Measurements from ENCODE around the gene C10orf95.
"Not testable (repeated sequence)": the region's sequence is repeated elsewhere in the genome, so short reads cannot be mapped to it uniquely, and the experiment has no call there.

Gene C10orf95

DNA sequence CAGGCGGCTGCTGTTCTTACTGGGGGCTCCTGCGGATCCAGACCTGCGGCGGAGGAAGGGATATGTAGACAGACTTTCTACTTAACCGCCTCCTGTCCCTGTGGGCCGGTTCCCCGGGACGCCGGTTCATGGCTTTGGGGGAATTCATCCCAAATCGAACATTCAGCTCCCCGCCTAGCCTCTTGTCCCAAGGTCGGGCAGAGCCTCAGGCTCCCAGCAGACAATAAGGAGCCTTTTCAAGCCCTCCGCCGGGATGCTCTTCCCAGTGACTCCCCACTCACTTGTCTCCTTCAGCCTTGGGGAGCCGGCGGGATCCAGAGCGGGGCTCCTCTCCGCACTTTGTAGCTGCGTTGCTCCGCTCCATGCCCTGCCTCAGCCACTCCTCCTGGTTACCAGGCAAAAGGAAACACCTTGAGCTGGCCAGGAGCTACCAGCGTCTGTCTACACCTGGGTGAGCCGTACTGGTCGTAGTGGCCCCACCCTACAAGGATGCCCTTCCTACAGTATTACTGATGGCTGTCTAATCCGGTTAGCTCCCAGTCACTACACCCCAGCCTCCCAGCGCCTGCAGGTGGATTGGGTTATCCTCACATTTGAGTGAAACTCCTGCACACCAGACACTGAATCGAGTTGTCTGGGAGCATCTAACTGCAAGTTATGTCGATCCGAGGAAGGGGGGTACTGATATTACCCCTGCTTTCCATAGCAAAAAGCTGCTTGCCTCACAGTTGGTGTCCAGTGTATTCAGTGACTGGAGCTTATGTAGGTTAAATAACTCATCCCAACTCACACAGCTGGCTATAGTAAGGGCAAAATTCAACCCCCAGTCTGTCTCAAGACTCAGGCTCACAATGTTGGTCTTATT lies at the start of gene C10orf95:
Gene C10orf95, minus strand, starts transcription at position 439 of the 865 bp plus-strand sequence. CDS start 450 bp downstream, outside the sequence.
- peak within 1 kb of the TSS; percentile 70 for H3K4me3 ChIP-seq (ENCODE audit: low read depth, low read length)
- TF ChIP-seq, protein P1, sequence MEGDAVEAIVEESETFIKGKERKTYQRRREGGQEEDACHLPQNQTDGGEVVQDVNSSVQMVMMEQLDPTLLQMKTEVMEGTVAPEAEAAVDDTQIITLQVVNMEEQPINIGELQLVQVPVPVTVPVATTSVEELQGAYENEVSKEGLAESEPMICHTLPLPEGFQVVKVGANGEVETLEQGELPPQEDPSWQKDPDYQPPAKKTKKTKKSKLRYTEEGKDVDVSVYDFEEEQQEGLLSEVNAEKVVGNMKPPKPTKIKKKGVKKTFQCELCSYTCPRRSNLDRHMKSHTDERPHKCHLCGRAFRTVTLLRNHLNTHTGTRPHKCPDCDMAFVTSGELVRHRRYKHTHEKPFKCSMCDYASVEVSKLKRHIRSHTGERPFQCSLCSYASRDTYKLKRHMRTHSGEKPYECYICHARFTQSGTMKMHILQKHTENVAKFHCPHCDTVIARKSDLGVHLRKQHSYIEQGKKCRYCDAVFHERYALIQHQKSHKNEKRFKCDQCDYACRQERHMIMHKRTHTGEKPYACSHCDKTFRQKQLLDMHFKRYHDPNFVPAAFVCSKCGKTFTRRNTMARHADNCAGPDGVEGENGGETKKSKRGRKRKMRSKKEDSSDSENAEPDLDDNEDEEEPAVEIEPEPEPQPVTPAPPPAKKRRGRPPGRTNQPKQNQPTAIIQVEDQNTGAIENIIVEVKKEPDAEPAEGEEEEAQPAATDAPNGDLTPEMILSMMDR (IDR thresholded peaks at IDR 0.05; ENCODE audit: low read depth, low read length, missing control alignments) = no peak
- DNase-seq = no peak
- in situ Hi-C loops (cut with HindIII; ENCODE audit: low pct_ligation_motif_present, low sequenced_read_pairs) = no loop called here
- no peak within 1 kb of the TSS for H3K27ac ChIP-seq
- H3K27me3 ChIP-seq (replicated peaks) = no peaks in the 10 kb centered on the region
- no peaks in the 10 kb centered on the region for H3K36me3 ChIP-seq (replicated peaks)

- H3K36me3 ChIP-seq (replicated peaks); H3K27me3 ChIP-seq (replicated peaks); H3K27ac ChIP-seq; H3K4me3 ChIP-seq (ENCODE audit: low read depth, low read length); DNase-seq; in situ Hi-C loops (cut with HindIII; ENCODE audit: low pct_ligation_motif_present, low sequenced_read_pairs): not testable (repeated sequence)
Observed at GRCh38 chr10:102500686-102501085, 49.3 kb upstream of the C10orf95 start.

GRCh38 chr10:102499356-102499755 lies 48.0 kb upstream of the C10orf95 start:
- TF ChIP-seq, protein P1 (IDR thresholded peaks at IDR 0.05; ENCODE audit: low read depth, low read length, missing control alignments) = no peak
- Histone ChIP-seq H3K27me3 (replicated peaks) (no peaks in the 10 kb centered on the region), H3K36me3 (replicated peaks) (no peaks in the 10 kb centered on the region), H3K4me3 (ENCODE audit: low read depth, low read length) (no peak overlapping the region), H3K27ac (no peak overlapping the region)
- no peak for DNase-seq
- in situ Hi-C loops (cut with HindIII; ENCODE audit: low pct_ligation_motif_present, low sequenced_read_pairs) = no loop called here

- Histone ChIP-seq H3K4me3 (ENCODE audit: low read depth, low read length) (no peak overlapping the region), H3K27me3 (replicated peaks) (no peaks in the 10 kb centered on the region), H3K36me3 (replicated peaks) (no peaks in the 10 kb centered on the region), H3K27ac (no peak overlapping the region)
- in situ Hi-C loops (cut with HindIII; ENCODE audit: low pct_ligation_motif_present, low sequenced_read_pairs) = no loop called here
- DNase-seq = no peak
- TF ChIP-seq, protein P1 (IDR thresholded peaks at IDR 0.05; ENCODE audit: low read depth, low read length, missing control alignments) = no peak
Observed at GRCh38 chr10:102497545-102497944, 46.2 kb upstream of the C10orf95 start.

DNA sequence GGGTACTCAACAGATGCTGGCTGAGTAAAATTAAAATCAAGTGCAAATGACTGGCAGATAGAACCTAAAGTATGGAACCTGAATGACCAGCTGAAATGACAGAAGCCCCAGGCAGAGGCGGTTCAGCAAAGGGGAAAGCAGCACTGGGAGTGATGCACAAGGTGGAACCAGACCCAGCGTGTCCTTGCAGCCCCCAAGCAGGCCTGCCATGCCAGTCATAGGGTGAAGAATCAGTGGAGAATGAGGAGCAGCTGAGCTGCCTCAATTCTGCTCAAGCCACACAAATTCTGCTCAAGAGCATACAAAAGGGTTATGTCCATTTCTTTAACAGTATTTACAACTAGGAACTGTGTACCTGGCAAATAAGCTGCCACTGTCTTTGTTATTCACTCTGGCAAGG lies 42.4 kb upstream of the C10orf95 start:
- TF ChIP-seq, protein P1 (IDR thresholded peaks at IDR 0.05; ENCODE audit: low read depth, low read length, missing control alignments) = no peak
- in situ Hi-C loops (cut with HindIII; ENCODE audit: low pct_ligation_motif_present, low sequenced_read_pairs) = no loop called here
- peaks cover 12% of the 10 kb centered on the region for H3K36me3 ChIP-seq (replicated peaks)

GRCh38 chr10:102492983-102493382 lies 41.6 kb upstream of the C10orf95 start:
- Histone ChIP-seq H3K4me3 (ENCODE audit: low read depth, low read length) (no peak overlapping the region), H3K27me3 (replicated peaks) (no peaks in the 10 kb centered on the region), H3K36me3 (replicated peaks) (peaks cover 20% of the 10 kb centered on the region), H3K27ac (no peak overlapping the region)
- TF ChIP-seq, protein P1 (IDR thresholded peaks at IDR 0.05; ENCODE audit: low read depth, low read length, missing control alignments) = no peak
- no peak for DNase-seq
- in situ Hi-C loops (cut with HindIII; ENCODE audit: low pct_ligation_motif_present, low sequenced_read_pairs) = no loop called here

More for the DNA sequence above, 42.4 kb upstream of the C10orf95 start:
- Histone ChIP-seq H3K4me3 (ENCODE audit: low read depth, low read length) (no peak overlapping the region), H3K27ac (no peak overlapping the region), H3K27me3 (replicated peaks) (no peaks in the 10 kb centered on the region)
- DNase-seq = no peak
